Panc1 (cell line): Measurements from ENCODE around the gene SERP2.

Experiments used
- POLR2AphosphoS5 ChIP-seq: IDR thresholded peaks from 2 replicates; pipeline ENCODE4 v1.6.1; 2012; ENCODE audit warnings: mild to moderate bottlenecking, low read depth, low read length, moderate library complexity
- TCF7L2 ChIP-seq: IDR thresholded peaks from 2 replicates; pipeline ENCODE4 v1.6.1; 2011; ENCODE audit warnings: mild to moderate bottlenecking, low read depth, low read length, inconsistent platforms
- TF ChIP-seq, protein P1 (sequence below): fragments of 450-650 bp; IDR thresholded peaks from 2 replicates; pipeline ENCODE4 v1.5.1; 2017; ENCODE audit warnings: mild to moderate bottlenecking

DNA sequence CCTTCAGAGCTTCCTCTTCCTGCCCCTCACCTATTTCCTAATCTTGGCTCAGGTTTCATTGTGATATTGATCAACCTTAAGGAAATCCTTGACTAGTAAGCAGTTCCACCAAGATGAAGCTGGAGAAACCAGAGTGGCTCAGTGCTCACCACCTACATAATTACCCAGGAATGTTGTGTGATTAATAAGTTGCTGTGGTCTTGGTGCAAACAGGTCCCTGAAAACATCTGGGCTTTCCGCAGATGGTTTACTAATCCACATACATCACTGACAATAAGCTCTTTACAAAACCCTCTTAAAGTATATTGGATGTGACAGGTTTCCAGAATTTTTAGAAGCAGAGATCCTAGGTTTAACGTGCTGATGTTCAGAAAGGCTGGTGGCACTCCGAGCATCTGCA, 8.6 kb upstream of the SERP2 start:
- TF ChIP-seq POLR2AphosphoS5, result no peak
- TF ChIP-seq TCF7L2, result no peak
- TF ChIP-seq, protein P1, sequence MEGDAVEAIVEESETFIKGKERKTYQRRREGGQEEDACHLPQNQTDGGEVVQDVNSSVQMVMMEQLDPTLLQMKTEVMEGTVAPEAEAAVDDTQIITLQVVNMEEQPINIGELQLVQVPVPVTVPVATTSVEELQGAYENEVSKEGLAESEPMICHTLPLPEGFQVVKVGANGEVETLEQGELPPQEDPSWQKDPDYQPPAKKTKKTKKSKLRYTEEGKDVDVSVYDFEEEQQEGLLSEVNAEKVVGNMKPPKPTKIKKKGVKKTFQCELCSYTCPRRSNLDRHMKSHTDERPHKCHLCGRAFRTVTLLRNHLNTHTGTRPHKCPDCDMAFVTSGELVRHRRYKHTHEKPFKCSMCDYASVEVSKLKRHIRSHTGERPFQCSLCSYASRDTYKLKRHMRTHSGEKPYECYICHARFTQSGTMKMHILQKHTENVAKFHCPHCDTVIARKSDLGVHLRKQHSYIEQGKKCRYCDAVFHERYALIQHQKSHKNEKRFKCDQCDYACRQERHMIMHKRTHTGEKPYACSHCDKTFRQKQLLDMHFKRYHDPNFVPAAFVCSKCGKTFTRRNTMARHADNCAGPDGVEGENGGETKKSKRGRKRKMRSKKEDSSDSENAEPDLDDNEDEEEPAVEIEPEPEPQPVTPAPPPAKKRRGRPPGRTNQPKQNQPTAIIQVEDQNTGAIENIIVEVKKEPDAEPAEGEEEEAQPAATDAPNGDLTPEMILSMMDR, result no peak
